Keratinocyte (primary cell): ENCODE results near the gene ABI1. TPM values are rescaled to one million over a fixed set of nuclear protein-coding genes. Genes with fewer than 3 reads are reported as not detected.
A peak's percentile ranks its signal among the peaks of the same experiment; 100 is the strongest.

Experiments
- DNase-seq: peaks from one replicate; pipeline ENCODE4 v3.0.0-alpha.2; 2011; ENCODE audit warnings: low read depth, missing footprints, low spot score
- FAIRE-seq: peaks from 2 replicates; lab custom pipeline; 2011; peaks lifted over from hg19 to GRCh38; lab: Jason Lieb, UNC
- H2AFZ ChIP-seq: 2 replicates; pipeline ENCODE4 v1.6.0; 2012; ENCODE audit warnings: low read length, control low read depth, inconsistent platforms; ENCODE audit not compliant: control insufficient read depth
- H3K27ac ChIP-seq: 2 replicates; pipeline ENCODE4 v1.5.1; 2011; ENCODE audit warnings: low read length; ENCODE audit not compliant: control insufficient read depth, insufficient read depth
- H3K27me3 ChIP-seq: 3 replicates; pipeline ENCODE4 v1.6.0; 2011; ENCODE audit warnings: low read length; ENCODE audit not compliant: control insufficient read depth, insufficient read depth; ENCODE audit errors: extremely low read depth
- H3K36me3 ChIP-seq, 2 experiments: 2 replicates in 1 of 2; 3 replicates in 1 of 2; pipeline ENCODE4 v1.5.1; 2011; ENCODE audit warnings: low read length in 2 of 2, mild to moderate bottlenecking in 1 of 2; ENCODE audit not compliant: control insufficient read depth in 2 of 2, insufficient read depth in 2 of 2; ENCODE audit errors: extremely low read depth in 1 of 2
- H3K4me1 ChIP-seq: 3 replicates; pipeline ENCODE4 v1.5.1; 2011; ENCODE audit warnings: low read length; ENCODE audit not compliant: control insufficient read depth, insufficient read depth; ENCODE audit errors: extremely low read depth
- H3K4me2 ChIP-seq: 3 replicates; pipeline ENCODE4 v1.6.0; 2011; ENCODE audit warnings: low read depth, low read length; ENCODE audit not compliant: control insufficient read depth, insufficient read depth; ENCODE audit errors: extremely low read depth
- H3K4me3 ChIP-seq, 3 experiments: fragments of 200-600 bp in 1 of 3; sonication (generic) in 1 of 3; 2 replicates in 2 of 3; 3 replicates in 1 of 3; pipeline ENCODE4 v1.5.1; 2011 to 2016; ENCODE audit warnings: low read length in 3 of 3, mild to moderate bottlenecking in 3 of 3, control low read depth in 2 of 3, inconsistent platforms in 1 of 3, low read depth in 1 of 3, mixed read lengths in 1 of 3, mixed run types in 1 of 3, moderate library complexity in 1 of 3; ENCODE audit not compliant: control insufficient read depth in 2 of 3, insufficient read depth in 2 of 3; ENCODE audit errors: extremely low read depth in 1 of 3
- H3K79me2 ChIP-seq: 2 replicates; pipeline ENCODE4 v1.6.0; 2012; ENCODE audit warnings: low read length; ENCODE audit not compliant: control insufficient read depth, insufficient read depth
- H3K9ac ChIP-seq: 3 replicates; pipeline ENCODE4 v1.6.0; 2011; ENCODE audit warnings: low read length; ENCODE audit not compliant: control insufficient read depth, insufficient read depth; ENCODE audit errors: extremely low read depth
- H3K9me1 ChIP-seq: 3 replicates; pipeline ENCODE4 v1.6.0; 2011; ENCODE audit warnings: low read length; ENCODE audit not compliant: control insufficient read depth, insufficient read depth; ENCODE audit errors: extremely low read depth
- H3K9me3 ChIP-seq: 2 replicates; pipeline ENCODE4 v1.5.1; 2012; ENCODE audit warnings: low read depth, low read length; ENCODE audit not compliant: control insufficient read depth
- H4K20me1 ChIP-seq: 3 replicates; pipeline ENCODE4 v1.6.0; 2011; ENCODE audit warnings: low read length; ENCODE audit not compliant: control insufficient read depth, insufficient read depth; ENCODE audit errors: extremely low read depth
- EZH2 ChIP-seq: IDR thresholded peaks from one replicate; pipeline ENCODE4 v1.6.1; 2012; ENCODE audit warnings: inconsistent platforms, mild to moderate bottlenecking, low read length, moderate library complexity
- dilution Hi-C: fragments of 300-500 bp; cut with MboI; formaldehyde crosslinking; loops from one replicate; pipeline ENCODE4 v1.7.0; 2020; ENCODE audit warnings: low sequenced_read_pairs; ENCODE audit not compliant: extremely low pct_ligation_motif_present
- polyA plus RNA-seq, 5 experiments: library from polyadenylated mRNA; depleted of rRNA in 3 of 5; stranded (reverse) in 3 of 5; stranded (forward) in 1 of 5; unstranded in 1 of 5; fragments of >200 nt; gene quantifications; 1 replicate in 1 of 5; 2 replicates in 3 of 5; 3 replicates in 1 of 5; pipeline versions ENCODE4 v1.2.1 to v1.2.3, GENCODE V29; 2011 to 2012; ENCODE audit warnings: missing spikeins in 2 of 5, low read depth in 1 of 5, low replicate concordance in 1 of 5
- TF ChIP-seq, protein P1 (sequence below), 3 experiments: IDR thresholded peaks in 1 of 3; conservative IDR thresholded peaks in 1 of 3; optimal IDR thresholded peaks in 1 of 3; 2 replicates in 2 of 3; 3 replicates in 1 of 3; pipeline versions ENCODE3 to v1.5.1; 2011; ENCODE audit warnings: low read length in 3 of 3, mild to moderate bottlenecking in 3 of 3, moderate library complexity in 2 of 3, control low read depth in 1 of 3, inconsistent platforms in 1 of 3; ENCODE audit not compliant: insufficient read depth in 2 of 3; ENCODE audit errors: extremely low read depth in 1 of 3

The ABI1 gene
- polyA plus RNA-seq, 1 donor (not counting 4 experiments of a cell fraction or from before 2014, with no cell fraction given): 78.9 TPM

DNA sequence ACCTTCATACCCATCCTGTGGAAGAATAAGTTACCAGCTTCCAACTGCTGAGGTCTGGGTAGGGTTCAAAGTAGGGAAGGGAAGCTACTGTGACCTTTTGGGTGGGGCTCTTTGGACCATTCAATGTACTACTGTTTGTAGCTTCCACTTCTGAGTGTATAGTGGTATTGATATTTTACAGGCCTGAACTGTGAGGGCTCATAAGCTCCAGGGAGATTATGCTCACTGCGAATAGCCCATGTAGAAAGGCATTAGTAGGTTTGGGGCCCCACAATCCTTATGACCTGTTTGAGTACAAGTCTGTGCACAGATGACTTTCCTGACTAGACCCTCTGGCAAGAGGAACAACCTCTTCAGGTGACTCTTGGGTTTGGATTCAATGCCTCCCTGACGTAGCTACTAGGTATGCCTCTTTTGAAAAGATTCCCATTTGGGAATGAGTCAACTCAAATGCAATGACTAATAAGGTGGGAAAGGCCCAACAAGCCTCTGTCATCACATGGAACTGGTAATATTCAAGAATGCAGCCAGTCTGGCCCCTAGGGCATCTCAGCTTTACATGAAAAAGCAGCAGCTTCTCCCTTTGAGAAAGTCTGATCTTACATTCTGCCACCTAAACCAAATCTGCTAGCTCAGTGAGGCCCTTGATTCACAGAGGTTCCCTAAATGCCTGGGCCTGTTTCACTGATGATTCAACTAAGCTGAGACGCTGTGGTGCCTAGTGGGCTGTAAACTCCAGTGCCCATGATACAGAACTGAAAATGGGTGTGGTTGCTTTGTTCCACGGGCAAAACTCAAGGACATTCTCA is 79.8 kb downstream of the ABI1 start:
- H3K79me2 ChIP-seq: peaks cover 60% of the 10 kb centered on the region
- DNase-seq: peak; percentile 98

GRCh38 chr10:26780106-26780792 is 80.5 kb downstream of the ABI1 start:
- TF ChIP-seq, protein P1, sequence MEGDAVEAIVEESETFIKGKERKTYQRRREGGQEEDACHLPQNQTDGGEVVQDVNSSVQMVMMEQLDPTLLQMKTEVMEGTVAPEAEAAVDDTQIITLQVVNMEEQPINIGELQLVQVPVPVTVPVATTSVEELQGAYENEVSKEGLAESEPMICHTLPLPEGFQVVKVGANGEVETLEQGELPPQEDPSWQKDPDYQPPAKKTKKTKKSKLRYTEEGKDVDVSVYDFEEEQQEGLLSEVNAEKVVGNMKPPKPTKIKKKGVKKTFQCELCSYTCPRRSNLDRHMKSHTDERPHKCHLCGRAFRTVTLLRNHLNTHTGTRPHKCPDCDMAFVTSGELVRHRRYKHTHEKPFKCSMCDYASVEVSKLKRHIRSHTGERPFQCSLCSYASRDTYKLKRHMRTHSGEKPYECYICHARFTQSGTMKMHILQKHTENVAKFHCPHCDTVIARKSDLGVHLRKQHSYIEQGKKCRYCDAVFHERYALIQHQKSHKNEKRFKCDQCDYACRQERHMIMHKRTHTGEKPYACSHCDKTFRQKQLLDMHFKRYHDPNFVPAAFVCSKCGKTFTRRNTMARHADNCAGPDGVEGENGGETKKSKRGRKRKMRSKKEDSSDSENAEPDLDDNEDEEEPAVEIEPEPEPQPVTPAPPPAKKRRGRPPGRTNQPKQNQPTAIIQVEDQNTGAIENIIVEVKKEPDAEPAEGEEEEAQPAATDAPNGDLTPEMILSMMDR (optimal IDR thresholded peaks at IDR 0.05 in 1 of 3, IDR thresholded peaks at IDR 0.05 in 1 of 3, conservative IDR thresholded peaks at IDR 0.05 in 1 of 3; ENCODE audit: extremely low read depth in 1 of 3, insufficient read depth in 2 of 3, low read length in 3 of 3): no peak
- TF ChIP-seq EZH2: no peak
- Histone ChIP-seq H3K4me1 (peaks cover 78% of the 10 kb centered on the region), H3K9me3 (no peaks in the 10 kb centered on the region), H3K36me3 (peaks cover 0 to 6% of the 10 kb centered on the region in 2 experiments), H4K20me1 (no peaks in the 10 kb centered on the region), H3K27me3 (no peaks in the 10 kb centered on the region), H3K9ac (peak overlapping the region; percentile 56), H3K79me2 (peaks cover 64% of the 10 kb centered on the region), H3K4me3 (peak overlapping the region in 2 of 3 experiments; percentile 1 to 35), H3K9me1 (no peaks in the 10 kb centered on the region), H3K27ac (peak overlapping the region; percentile 92), H2AFZ (no peak overlapping the region), H3K4me2 (peak overlapping the region; percentile 86)
- DNase-seq (no peak), FAIRE-seq (no peak)
- dilution Hi-C loops: no loop called here

More for the DNA sequence above, 79.8 kb downstream of the ABI1 start:
- Histone ChIP-seq H2AFZ (no peak overlapping the region), H3K9me1 (no peaks in the 10 kb centered on the region), H3K4me3 (peak overlapping the region in 2 of 3 experiments; percentile 1 to 35), H3K4me1 (peaks cover 78% of the 10 kb centered on the region), H3K9me3 (no peaks in the 10 kb centered on the region), H3K4me2 (peak overlapping the region; percentile 86), H4K20me1 (no peaks in the 10 kb centered on the region), H3K27me3 (no peaks in the 10 kb centered on the region), H3K27ac (peak overlapping the region; percentile 92), H3K9ac (peak overlapping the region; percentile 66), H3K36me3 (peaks cover 0 to 5% of the 10 kb centered on the region in 2 experiments)
- TF ChIP-seq, protein P1 (optimal IDR thresholded peaks at IDR 0.05 in 1 of 3, IDR thresholded peaks at IDR 0.05 in 1 of 3, conservative IDR thresholded peaks at IDR 0.05 in 1 of 3; ENCODE audit: extremely low read depth in 1 of 3, insufficient read depth in 2 of 3, low read length in 3 of 3): no peak
- no peak for TF ChIP-seq EZH2
- FAIRE-seq: peak; percentile 97
- dilution Hi-C loops: no loop called here
